ENCODE measurements around the gene NFYC.

NFYC gene

DNA sequence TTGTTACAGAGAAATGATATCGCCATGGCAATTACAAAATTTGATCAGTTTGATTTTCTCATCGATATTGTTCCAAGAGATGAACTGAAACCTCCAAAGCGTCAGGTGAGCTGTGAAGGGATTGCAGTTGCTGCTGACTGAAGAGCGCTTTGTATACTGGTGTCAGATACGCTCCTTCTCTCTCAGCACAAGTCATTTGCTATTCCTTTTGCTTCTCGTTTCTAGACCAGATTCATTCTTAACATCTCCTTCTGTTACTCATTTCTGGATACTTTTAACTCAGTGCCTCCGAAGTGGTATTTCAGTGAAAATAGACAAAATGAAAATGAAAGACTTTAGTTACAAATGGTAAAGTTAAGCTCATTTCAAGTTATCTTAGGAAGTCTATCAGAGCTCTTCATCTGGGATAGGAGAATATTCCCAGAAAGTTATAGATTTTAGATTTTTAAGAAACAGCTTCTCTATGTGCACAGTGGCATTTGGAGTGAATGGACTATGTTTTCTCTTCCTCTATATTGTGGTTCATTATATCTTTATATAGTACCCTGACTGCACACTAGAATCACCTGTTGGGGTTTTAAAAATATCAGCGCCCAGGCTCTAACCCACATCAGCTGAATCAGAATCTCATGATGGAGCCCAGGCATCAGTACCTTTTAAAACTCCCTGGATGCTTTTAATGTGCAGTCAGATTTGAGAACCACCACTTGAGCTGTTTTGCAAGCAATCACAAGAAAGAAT, 61.8 kb downstream of the NFYC start:
- DNase-seq (ENCODE audit: insufficient read length, low spot score) (peak; percentile 20), FAIRE-seq (peak; percentile 92)
- TF ChIP-seq TAF1 (IDR thresholded peaks at IDR 0.05; ENCODE audit: low read depth, low read length) (no peak), SPI1 (IDR thresholded peaks at IDR 0.05; ENCODE audit: low read depth, low read length) (0 out of 2 replicates have a peak, but pooled peaks have one; percentile 9), POLR2AphosphoS5 (IDR thresholded peaks at IDR 0.05; ENCODE audit: low read depth, low read length) (no peak)

DNA sequence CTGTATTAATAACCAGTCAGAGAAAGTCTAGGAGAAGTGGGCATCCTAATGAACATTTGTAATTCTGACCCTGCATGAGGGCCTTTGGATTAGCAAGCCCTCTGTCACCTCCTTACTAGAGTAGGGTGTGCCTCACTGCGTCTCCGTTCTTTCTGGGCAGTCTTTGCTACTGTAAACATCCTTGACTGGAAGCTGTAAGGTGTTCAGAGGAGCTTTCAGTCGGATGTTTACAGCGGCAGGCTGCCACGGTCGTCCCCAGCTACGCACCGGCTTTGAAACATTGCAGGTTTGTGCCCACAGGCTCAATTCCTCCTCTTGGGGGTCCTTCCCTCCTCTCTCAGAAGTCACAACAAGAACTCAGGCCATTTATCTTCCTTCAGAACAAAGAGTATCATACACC, 62.7 kb downstream of the NFYC start:
- TF ChIP-seq POLR2AphosphoS5 (IDR thresholded peaks at IDR 0.05; ENCODE audit: low read depth, low read length), result no peak
- TF ChIP-seq TAF1 (IDR thresholded peaks at IDR 0.05; ENCODE audit: low read depth, low read length), result no peak
- no peak for TF ChIP-seq PAX5 (IDR thresholded peaks at IDR 0.05; ENCODE audit: insufficient read depth, low read length, severe bottlenecking)
- no peak for TF ChIP-seq POU2F2 (IDR thresholded peaks at IDR 0.05; ENCODE audit: low read depth, low read length)
- TF ChIP-seq SPI1 (IDR thresholded peaks at IDR 0.05; ENCODE audit: low read depth, low read length), result no peak
- TF ChIP-seq POLR2A (IDR thresholded peaks at IDR 0.05; ENCODE audit: low read depth, low read length), result no peak
- no peak for DNase-seq (ENCODE audit: insufficient read length, low spot score)
- no peak for FAIRE-seq

DNA sequence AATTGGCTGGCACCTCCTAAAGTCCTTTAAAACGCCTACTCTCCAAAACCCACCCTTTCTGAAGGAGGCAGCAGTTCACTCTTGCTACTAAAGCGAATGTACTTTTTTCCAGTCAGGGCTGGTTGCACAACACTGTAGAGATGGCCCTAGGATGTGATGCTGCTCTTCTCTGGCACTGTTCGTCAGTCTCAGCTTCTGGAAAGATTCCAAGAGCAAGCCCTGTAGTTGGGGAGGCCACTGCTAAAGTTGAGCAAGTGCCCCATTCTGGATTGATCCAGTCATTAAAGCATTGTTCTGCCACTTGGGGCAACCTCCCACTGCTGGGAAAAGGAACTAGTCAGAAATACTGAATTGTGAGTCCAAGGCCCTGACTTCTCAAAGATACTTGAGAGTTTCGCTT, 63.6 kb downstream of the NFYC start:
- no peak for FAIRE-seq
- TF ChIP-seq TAF1 (IDR thresholded peaks at IDR 0.05; ENCODE audit: low read depth, low read length), result no peak
- DNase-seq (ENCODE audit: insufficient read length, low spot score), result no peak

GRCh38 chr1:40756523-40756922, 65.0 kb downstream of the NFYC start:
- peak; percentile 9 for FAIRE-seq
- TF ChIP-seq POLR2A (IDR thresholded peaks at IDR 0.05; ENCODE audit: low read depth, low read length) (no peak), SPI1 (IDR thresholded peaks at IDR 0.05; ENCODE audit: low read depth, low read length) (no peak), TAF1 (IDR thresholded peaks at IDR 0.05; ENCODE audit: low read depth, low read length) (no peak)
- no peak for DNase-seq (ENCODE audit: insufficient read length, low spot score)

DNA sequence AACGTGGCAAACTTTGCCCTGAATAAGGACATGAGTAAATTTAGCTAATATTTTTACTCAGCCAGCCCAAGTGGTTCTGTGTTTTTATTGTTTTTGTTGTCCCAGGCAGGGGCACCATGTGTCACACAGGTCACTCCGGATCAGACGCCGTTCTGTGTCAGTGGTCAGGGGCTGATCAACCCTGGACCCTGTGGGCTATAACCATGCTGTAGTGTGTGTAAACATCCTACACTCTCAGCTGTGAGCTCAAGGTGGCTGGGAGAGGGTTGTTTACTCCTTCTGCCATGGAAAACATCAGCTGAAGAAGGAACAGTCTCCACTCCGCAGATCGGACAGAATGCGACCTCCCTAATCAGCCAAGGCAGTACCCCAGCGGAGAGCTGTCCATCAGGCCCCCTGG, 65.6 kb downstream of the NFYC start:
- DNase-seq (ENCODE audit: insufficient read length, low spot score), result no peak
- no peak for FAIRE-seq
- TF ChIP-seq POLR2AphosphoS5 (IDR thresholded peaks at IDR 0.05; ENCODE audit: low read depth, low read length) (no peak), SPI1 (IDR thresholded peaks at IDR 0.05; ENCODE audit: low read depth, low read length) (no peak), POLR2A (IDR thresholded peaks at IDR 0.05; ENCODE audit: low read depth, low read length) (no peak)

- FAIRE-seq, result no peak
- TF ChIP-seq POLR2A (IDR thresholded peaks at IDR 0.05; ENCODE audit: low read depth, low read length) (no peak), SPI1 (IDR thresholded peaks at IDR 0.05; ENCODE audit: low read depth, low read length) (no peak), TAF1 (IDR thresholded peaks at IDR 0.05; ENCODE audit: low read depth, low read length) (no peak), PAX5 (IDR thresholded peaks at IDR 0.05; ENCODE audit: insufficient read depth, low read length, severe bottlenecking) (no peak), POU2F2 (IDR thresholded peaks at IDR 0.05; ENCODE audit: low read depth, low read length) (no peak)
These were observed 66.5 kb downstream of the NFYC start for GRCh38 chr1:40758004-40758403.

GRCh38 chr1:40758578-40759343, 67.3 kb downstream of the NFYC start:
- FAIRE-seq (peak; percentile 35), DNase-seq (ENCODE audit: insufficient read length, low spot score) (no peak)
- TF ChIP-seq POU2F2 (IDR thresholded peaks at IDR 0.05; ENCODE audit: low read depth, low read length) (no peak), SPI1 (IDR thresholded peaks at IDR 0.05; ENCODE audit: low read depth, low read length) (no peak), POLR2AphosphoS5 (IDR thresholded peaks at IDR 0.05; ENCODE audit: low read depth, low read length) (no peak), PAX5 (IDR thresholded peaks at IDR 0.05; ENCODE audit: insufficient read depth, low read length, severe bottlenecking) (no peak), TAF1 (IDR thresholded peaks at IDR 0.05; ENCODE audit: low read depth, low read length) (no peak)

More at GRCh38 chr1:40758004-40758403, 66.5 kb downstream of the NFYC start:
- no peak for DNase-seq (ENCODE audit: insufficient read length, low spot score)

GRCh38 chr1:40760984-40761383, 69.5 kb downstream of the NFYC start:
- TF ChIP-seq POLR2A (IDR thresholded peaks at IDR 0.05; ENCODE audit: low read depth, low read length) (no peak), POLR2AphosphoS5 (IDR thresholded peaks at IDR 0.05; ENCODE audit: low read depth, low read length) (no peak), POU2F2 (IDR thresholded peaks at IDR 0.05; ENCODE audit: low read depth, low read length) (no peak), PAX5 (IDR thresholded peaks at IDR 0.05; ENCODE audit: insufficient read depth, low read length, severe bottlenecking) (no peak), TAF1 (IDR thresholded peaks at IDR 0.05; ENCODE audit: low read depth, low read length) (no peak), SPI1 (IDR thresholded peaks at IDR 0.05; ENCODE audit: low read depth, low read length) (no peak)
- DNase-seq (ENCODE audit: insufficient read length, low spot score), result no peak
- FAIRE-seq, result peak; percentile 70

GRCh38 chr1:40762144-40762923, 70.8 kb downstream of the NFYC start:
- FAIRE-seq (peak; percentile 90), DNase-seq (ENCODE audit: insufficient read length, low spot score) (no peak)
- TF ChIP-seq POLR2A (IDR thresholded peaks at IDR 0.05; ENCODE audit: low read depth, low read length) (no peak), SPI1 (IDR thresholded peaks at IDR 0.05; ENCODE audit: low read depth, low read length) (no peak), POLR2AphosphoS5 (IDR thresholded peaks at IDR 0.05; ENCODE audit: low read depth, low read length) (no peak), POU2F2 (IDR thresholded peaks at IDR 0.05; ENCODE audit: low read depth, low read length) (no peak), TAF1 (IDR thresholded peaks at IDR 0.05; ENCODE audit: low read depth, low read length) (no peak)
